ENCODE results near the gene CASZ1.

DNA sequence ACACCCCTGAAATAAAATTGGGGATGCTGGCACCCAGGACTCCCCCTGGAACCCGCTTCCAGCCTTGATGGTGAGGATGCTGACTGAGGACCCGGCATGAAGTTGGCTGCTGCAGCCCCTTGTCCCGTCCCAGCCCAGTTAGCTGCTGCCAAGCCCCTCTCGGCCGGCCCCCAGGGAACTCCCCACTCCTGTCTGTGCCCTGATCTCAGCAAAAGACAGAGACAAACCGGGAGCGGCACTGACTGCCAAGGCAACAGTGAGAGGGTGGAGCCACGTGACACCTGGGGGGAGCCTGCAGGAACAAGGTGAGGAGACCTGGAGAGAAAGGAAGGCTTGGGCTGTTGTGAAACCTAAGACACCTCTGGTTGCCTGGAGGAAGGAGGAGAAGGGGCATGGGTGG is 24.7 kb downstream of the CASZ1 start:
- TF ChIP-seq, protein P1, sequence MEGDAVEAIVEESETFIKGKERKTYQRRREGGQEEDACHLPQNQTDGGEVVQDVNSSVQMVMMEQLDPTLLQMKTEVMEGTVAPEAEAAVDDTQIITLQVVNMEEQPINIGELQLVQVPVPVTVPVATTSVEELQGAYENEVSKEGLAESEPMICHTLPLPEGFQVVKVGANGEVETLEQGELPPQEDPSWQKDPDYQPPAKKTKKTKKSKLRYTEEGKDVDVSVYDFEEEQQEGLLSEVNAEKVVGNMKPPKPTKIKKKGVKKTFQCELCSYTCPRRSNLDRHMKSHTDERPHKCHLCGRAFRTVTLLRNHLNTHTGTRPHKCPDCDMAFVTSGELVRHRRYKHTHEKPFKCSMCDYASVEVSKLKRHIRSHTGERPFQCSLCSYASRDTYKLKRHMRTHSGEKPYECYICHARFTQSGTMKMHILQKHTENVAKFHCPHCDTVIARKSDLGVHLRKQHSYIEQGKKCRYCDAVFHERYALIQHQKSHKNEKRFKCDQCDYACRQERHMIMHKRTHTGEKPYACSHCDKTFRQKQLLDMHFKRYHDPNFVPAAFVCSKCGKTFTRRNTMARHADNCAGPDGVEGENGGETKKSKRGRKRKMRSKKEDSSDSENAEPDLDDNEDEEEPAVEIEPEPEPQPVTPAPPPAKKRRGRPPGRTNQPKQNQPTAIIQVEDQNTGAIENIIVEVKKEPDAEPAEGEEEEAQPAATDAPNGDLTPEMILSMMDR (IDR thresholded peaks at IDR 0.05) = no peak
- TF ChIP-seq POLR2A (IDR thresholded peaks at IDR 0.05) = no peak
